Spinal cord (tissue), 10 donors: ENCODE data around the gene TOP2A. TPM values are rescaled to one million over a fixed set of nuclear protein-coding genes. Genes with fewer than 3 reads are reported as not detected.

Experiments used
- DNase-seq, 6 donors: peaks; one replicate each; pipeline versions ENCODE4 v3.0.0 to v3.0.0-alpha.2; 2013 to 2015; ENCODE audit warnings: low spot score in 6 of 6, low read depth in 4 of 6
- H3K27ac ChIP-seq: one replicate; pipeline ENCODE4 v1.5.1; 2013; ENCODE audit warnings: low read depth, low read length, control low read depth
- H3K27me3 ChIP-seq: one replicate; pipeline ENCODE4 v1.6.1; 2013; ENCODE audit warnings: low read length; ENCODE audit not compliant: control insufficient read depth, insufficient read depth
- H3K36me3 ChIP-seq: one replicate; pipeline ENCODE4 v1.6.1; 2013; ENCODE audit warnings: low read length; ENCODE audit not compliant: control insufficient read depth, insufficient read depth
- H3K4me1 ChIP-seq: one replicate; pipeline ENCODE4 v1.6.1; 2013; ENCODE audit warnings: low read length; ENCODE audit not compliant: control insufficient read depth, insufficient read depth
- H3K4me3 ChIP-seq: one replicate; pipeline ENCODE4 v1.5.1; 2013; ENCODE audit warnings: low read depth, low read length, control low read depth
- H3K9me3 ChIP-seq: one replicate; pipeline ENCODE4 v1.6.1; 2013; ENCODE audit warnings: low read length; ENCODE audit not compliant: control insufficient read depth, insufficient read depth
- WGBS: methylation state at CpG from one replicate; pipeline ENCODE4 v1.1.5; 2013; ENCODE audit warnings: missing lambda C conversion rate; ENCODE audit not compliant: insufficient coverage; 5-methylcytosine and 5-hydroxymethylcytosine counted together
- polyA plus RNA-seq, 2 donors: library from polyadenylated mRNA; unstranded; fragments of 120-200 nt; gene quantifications; one replicate each; pipeline ENCODE4 v1.2.1, GENCODE V29; 2013; ENCODE audit not compliant: insufficient read length in 2 of 2
- total RNA-seq, 2 donors: library from RNA; depleted of rRNA in 1 of 2; stranded (reverse); fragments of 120-200 nt in 1 of 2; fragments of >200 nt in 1 of 2; gene quantifications; one replicate each; pipeline versions ENCODE4 v1.2.3 to v1.2.4, GENCODE V29; 2013 to 2014
- donor health status: healthy.

The TOP2A gene
- total and polyA plus RNA-seq, 4 donors: 60.8 to 79.4 (median 70.9) TPM

DNA sequence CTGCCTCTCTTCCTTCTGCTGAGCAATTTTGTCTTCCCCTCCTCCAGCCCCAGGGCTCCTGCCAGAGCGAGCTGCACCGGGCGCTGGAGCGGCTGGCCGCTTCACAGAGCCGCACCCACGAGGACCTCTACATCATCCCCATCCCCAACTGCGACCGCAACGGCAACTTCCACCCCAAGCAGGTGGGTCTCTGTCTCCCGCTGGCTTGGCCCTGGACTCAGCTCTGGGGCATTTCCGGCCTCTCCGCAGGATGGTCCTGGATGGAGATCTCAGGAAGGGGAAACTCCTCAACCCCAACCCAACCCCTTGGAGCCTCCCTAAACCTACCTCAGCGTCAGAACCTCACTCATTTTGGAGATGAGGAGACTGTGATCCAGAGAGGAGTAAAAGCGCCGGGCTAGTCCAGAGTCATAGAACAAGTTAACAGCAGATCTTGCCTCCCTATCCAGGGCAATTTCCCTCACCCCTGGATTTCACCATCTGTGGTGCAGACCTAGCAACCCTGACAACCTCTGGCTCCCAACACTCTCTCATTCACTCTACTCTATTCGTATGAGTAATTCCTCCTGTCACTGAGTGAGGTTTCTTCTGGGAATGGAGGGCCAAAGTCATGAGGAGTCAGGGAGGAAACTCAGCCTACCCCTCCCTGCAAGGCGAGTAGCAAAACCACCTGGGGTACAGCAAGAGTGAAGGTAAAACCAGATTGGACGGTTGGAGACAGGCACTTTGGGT is 36.4 kb upstream of the TOP2A start:
- H3K36me3 ChIP-seq: peaks cover 24% of the 10 kb centered on the region
- peaks cover 23% of the 10 kb centered on the region for H3K4me1 ChIP-seq
- WGBS: 96% methylated on average over 12 of the region's 19 CpGs
- no peak overlapping the region for H3K4me3 ChIP-seq
- peaks cover 3% of the 10 kb centered on the region for H3K27me3 ChIP-seq
- no peak for DNase-seq
- H3K27ac ChIP-seq: no peak overlapping the region
- H3K9me3 ChIP-seq: no peaks in the 10 kb centered on the region

DNA sequence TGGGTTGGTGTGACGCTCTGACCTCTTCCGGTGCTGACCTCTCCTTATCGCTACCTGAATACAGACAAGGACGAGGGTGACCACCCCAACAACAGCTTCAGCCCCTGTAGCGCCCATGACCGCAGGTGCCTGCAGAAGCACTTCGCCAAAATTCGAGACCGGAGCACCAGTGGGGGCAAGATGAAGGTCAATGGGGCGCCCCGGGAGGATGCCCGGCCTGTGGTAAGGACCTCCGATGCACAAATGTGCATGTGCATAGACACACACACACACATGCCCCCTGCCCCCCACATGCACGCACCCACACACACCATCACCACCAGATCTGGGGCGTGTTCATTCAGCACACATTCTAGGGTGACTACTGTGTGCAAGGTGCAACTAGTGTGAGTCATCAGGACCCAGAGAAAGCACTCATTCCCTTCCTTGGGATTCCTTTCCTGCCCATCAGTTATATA is 35.3 kb upstream of the TOP2A start:
- Histone ChIP-seq H3K27ac (no peak overlapping the region), H3K4me1 (peaks cover 18% of the 10 kb centered on the region), H3K27me3 (peaks cover 3% of the 10 kb centered on the region), H3K4me3 (no peak overlapping the region), H3K9me3 (no peaks in the 10 kb centered on the region), H3K36me3 (peaks cover 24% of the 10 kb centered on the region)
- 89% methylated on average over 11 of the region's 15 CpGs for WGBS
- no peak for DNase-seq

DNA sequence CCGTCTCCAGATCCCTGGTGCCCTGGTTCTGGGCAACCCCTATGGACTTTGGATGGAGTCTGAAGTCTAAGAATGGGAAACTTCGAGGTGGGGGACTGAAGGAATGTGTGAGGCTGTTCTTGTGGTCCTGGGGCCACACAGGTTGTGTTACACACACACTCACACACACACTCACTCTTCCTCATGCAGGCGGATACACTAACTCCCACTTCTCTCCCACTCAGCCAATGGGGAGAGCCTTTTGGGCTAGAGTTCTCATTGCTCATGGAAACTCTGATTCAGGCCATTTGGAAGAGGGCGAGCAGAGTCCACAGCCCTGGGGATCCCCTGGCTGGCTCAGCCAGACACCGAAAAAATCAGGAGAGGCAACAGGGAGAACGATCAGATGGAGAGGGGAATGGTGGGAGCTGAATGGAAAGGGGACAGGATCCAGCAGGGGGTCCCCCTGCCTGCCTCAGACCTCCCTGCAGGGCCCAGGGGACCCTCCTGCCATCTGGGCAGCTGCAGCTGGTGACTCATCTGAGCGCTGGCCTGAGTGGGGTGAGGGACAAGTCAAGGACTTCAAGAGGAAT is 34.6 kb upstream of the TOP2A start:
- Histone ChIP-seq H3K27me3 (no peaks in the 10 kb centered on the region), H3K27ac (no peak overlapping the region), H3K9me3 (no peaks in the 10 kb centered on the region), H3K4me3 (no peak overlapping the region), H3K4me1 (peaks cover 20% of the 10 kb centered on the region), H3K36me3 (peaks cover 23% of the 10 kb centered on the region)
- 88% methylated on average over 5 of the region's 7 CpGs for WGBS
- DNase-seq: no peak

DNA sequence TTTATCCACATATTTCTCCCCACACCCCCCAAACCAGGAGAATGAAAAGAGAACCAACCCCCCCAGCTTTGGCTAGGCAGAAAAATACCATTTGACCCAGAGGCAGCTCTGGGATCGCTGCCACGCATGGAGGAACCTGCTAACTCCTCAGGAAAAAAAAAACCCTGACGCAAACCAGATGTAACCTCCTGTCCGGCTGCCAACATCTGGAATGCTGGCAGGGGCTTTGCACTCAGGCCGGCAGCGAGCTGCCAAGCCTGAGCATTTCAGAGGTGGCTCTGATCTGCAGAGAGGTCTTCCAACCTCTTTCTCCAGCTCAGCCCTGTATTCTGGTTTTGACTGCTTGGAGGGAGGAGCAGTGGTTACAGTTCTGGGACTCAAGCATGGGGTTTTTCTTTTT is 33.7 kb upstream of the TOP2A start:
- Histone ChIP-seq H3K4me1 (peaks cover 25% of the 10 kb centered on the region), H3K4me3 (no peak overlapping the region), H3K27ac (peak overlapping the region; percentile 3), H3K27me3 (no peaks in the 10 kb centered on the region), H3K36me3 (peaks cover 18% of the 10 kb centered on the region), H3K9me3 (no peaks in the 10 kb centered on the region)
- WGBS: 42% methylated on average over 5 of the region's 6 CpGs
- peak in 2 of 6 donors; percentile 57 to 75 for DNase-seq

DNA sequence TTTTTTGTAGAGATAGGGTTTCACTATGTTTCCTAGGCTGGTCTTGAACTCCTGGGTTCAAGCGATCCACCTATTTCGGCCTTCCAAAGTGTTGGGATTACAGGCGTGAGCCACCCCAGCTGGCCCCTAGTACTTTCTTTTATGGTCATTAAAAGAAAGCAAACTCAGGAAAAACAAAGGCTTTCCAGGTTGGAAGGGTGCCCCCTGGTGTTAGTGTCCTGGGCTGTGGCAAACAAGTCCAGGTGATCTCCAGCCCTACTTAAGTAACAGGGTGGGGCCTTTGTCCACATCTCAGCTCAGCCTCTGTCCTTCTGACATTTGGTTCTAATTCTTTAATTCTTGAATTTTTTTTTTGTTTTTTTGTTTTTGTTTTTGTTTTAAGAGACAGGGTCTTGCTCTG is 32.5 kb upstream of the TOP2A start:
- no peaks in the 10 kb centered on the region for H3K27me3 ChIP-seq
- H3K4me1 ChIP-seq: peaks cover 30% of the 10 kb centered on the region
- WGBS: no CpG with 5 or more reads among the region's 3 CpGs
- H3K4me3 ChIP-seq: no peak overlapping the region
- peaks cover 15% of the 10 kb centered on the region for H3K36me3 ChIP-seq
- H3K27ac ChIP-seq: no peak overlapping the region
- no peak for DNase-seq
- no peaks in the 10 kb centered on the region for H3K9me3 ChIP-seq

- WGBS: 75% methylated on average over 5 of the region's 7 CpGs
- Histone ChIP-seq H3K4me3 (no peak overlapping the region), H3K27ac (no peak overlapping the region), H3K9me3 (no peaks in the 10 kb centered on the region), H3K4me1 (peaks cover 42% of the 10 kb centered on the region), H3K27me3 (no peaks in the 10 kb centered on the region), H3K36me3 (peaks cover 12% of the 10 kb centered on the region)
- no peak for DNase-seq
Observed at GRCh38 chr17:40448639-40449261, 31.1 kb upstream of the TOP2A start.

- 67% methylated on average over 8 of the region's 8 CpGs for WGBS
- no peak for DNase-seq
- no peak overlapping the region for H3K27ac ChIP-seq
- H3K4me3 ChIP-seq: no peak overlapping the region
- H3K9me3 ChIP-seq: no peaks in the 10 kb centered on the region
- H3K27me3 ChIP-seq: no peaks in the 10 kb centered on the region
- peaks cover 43% of the 10 kb centered on the region for H3K4me1 ChIP-seq
- H3K36me3 ChIP-seq: peaks cover 8% of the 10 kb centered on the region
Observed at GRCh38 chr17:40448213-40448638, 30.5 kb upstream of the TOP2A start.

- Histone ChIP-seq H3K4me3 (no peak overlapping the region), H3K9me3 (no peaks in the 10 kb centered on the region), H3K27me3 (no peaks in the 10 kb centered on the region), H3K27ac (no peak overlapping the region), H3K4me1 (peaks cover 46% of the 10 kb centered on the region), H3K36me3 (peaks cover 6% of the 10 kb centered on the region)
- DNase-seq: no peak
- WGBS: 94% methylated on average over 4 of the region's 4 CpGs
Observed at GRCh38 chr17:40447806-40448205, 30.1 kb upstream of the TOP2A start.

DNA sequence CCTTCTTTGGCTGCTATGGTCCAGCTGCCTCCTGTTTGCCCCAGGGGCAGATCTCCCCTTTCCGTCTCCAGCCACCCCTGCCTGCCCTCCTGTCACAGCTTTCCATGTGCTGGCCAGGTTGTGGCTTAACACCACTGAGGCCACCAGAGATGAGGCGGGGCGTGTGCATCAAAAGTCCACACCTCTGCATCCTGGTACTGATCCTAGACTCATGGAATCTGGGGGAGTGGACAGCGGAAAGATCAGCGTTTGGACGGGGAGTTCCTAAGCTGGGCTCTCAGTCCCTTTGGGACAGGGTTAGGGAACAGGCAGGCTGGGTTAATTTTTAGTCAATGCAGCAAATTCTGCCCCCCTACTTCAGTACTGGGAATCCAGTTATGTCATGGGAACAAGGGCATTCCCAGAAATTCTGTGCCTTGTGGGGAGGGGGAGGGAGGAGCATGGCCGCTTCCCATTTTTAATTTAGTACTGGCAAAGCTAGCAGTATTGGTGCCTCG is 29.5 kb upstream of the TOP2A start:
- Histone ChIP-seq H3K4me3 (no peak overlapping the region), H3K27ac (no peak overlapping the region), H3K27me3 (no peaks in the 10 kb centered on the region), H3K9me3 (no peaks in the 10 kb centered on the region), H3K36me3 (no peaks in the 10 kb centered on the region), H3K4me1 (peaks cover 52% of the 10 kb centered on the region)
- WGBS: 91% methylated on average over 3 of the region's 8 CpGs
- DNase-seq: no peak
